Activated naive CD8-positive, alpha-beta T cell treated with anti-CD3 and anti-CD28 coated beads, Interleukin-2, amount 50 U/mL, for 16 hours (primary cell): Measurements from ENCODE around the gene C14orf180.

Experiments used
- DNase-seq: peaks from one replicate; pipeline ENCODE4 v3.0.0-alpha.2; 2020; ENCODE audit warnings: low read depth, low spot score

The C14orf180 gene

DNA sequence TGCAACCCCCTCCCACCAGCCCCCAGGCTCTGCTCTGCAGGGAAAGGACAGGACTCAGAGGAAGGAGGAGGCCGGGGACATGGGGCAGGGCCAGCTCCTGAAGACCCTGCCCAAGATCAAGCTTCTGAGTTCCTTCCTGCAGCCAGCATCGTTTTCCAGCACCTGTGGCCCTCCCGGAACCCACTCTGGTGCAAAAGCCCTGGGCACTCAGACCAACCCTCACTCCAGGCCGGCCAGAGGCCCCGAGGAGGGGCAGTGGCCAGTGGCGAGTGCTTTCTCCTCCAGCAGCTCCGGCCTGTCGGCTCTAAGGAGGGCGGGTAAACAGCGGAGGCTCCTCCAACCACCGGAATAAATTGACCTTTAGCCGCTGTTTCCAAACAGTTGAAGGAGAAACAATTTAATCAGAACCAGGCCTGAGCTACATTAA is 14.2 kb downstream of the C14orf180 start:
- no peak for DNase-seq

DNA sequence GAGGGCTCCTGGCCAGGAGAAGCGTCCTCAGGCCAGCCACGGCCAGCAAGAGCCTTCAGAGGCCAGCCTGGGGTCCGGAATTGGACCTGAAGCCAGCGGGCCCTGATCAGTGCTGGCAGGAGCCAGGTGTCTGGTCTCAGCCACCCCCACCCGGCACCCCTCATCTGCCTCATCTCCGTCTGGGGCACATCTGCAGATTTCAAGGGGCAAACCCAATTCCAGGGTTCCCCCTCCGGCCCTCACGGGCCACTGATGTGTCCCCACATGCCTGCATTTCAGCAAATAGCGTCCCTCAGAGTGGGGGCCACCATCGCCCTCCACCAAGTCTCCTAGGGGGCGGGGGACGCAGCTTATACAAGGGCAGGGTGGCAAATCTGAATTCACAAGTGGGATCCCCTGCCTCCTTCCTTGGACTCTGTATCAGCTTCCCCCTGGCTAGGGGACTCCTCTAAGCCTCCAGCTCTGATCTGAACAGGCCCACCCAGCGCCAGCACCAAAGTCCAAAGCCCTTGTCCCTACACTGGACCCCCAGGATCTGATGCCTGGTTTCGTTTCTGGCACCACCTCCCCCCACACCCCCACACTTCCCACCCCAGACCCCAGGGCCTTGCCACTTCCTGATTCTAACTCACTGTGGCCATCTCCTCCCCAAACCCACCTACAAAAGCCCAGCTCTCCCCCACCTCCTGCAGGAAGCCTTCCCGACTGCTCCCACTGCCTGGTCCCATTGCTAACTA is 14.9 kb downstream of the C14orf180 start:
- no peak for DNase-seq

DNA sequence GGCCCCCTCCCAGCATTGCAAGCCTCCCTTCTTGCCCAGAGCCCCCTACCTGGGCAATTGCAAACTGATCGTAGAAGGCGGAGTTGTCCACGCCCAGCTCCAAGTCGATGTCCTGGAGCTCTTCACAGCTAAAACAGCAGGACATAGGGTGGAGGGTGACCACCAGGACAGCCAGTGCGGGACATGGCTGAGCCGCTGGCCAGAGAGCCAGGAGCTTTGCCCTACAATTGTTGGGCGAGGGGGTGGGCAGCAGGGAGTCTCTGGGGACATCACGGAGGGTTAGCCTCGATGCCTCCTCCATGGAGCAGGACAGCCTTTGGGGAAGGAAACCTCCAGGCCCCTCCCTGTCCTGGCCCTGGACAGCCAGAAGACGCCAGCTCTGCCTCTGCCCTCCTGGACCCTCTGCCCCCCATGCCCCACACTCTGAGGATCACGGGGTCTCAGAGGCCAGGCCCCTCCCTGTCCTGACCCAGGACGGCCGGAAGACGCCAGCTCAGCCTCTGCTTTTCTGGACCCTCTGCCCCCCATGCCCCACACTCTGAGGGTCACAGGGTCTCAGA is 15.6 kb downstream of the C14orf180 start:
- DNase-seq, result no peak

DNA sequence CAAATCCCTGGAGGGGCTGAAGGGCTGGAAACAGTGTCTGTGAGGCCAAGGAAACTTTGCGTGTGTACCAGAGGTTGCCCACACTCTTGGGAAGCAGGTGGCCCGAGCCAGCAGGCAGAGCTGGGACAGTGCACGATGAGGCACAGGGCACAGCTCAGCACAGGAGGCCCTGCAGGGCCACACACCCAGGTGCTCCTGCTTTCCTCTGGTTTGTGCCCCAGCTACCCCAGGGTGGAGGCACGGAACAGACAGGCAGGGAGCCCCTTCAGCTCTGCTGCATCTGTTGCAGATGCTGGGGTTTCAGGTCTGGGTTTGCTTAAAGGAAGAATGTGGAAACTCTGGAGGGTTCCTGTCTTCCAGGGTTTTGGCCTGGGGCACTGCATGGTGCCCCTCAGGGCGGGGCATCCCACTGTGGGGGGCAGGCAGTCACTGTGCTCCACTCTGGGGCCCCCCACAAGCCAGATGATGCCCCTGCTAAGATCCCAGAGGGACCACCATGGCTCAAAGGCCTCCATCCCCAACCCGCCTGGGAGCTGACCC is 16.4 kb downstream of the C14orf180 start:
- DNase-seq, result no peak

DNA sequence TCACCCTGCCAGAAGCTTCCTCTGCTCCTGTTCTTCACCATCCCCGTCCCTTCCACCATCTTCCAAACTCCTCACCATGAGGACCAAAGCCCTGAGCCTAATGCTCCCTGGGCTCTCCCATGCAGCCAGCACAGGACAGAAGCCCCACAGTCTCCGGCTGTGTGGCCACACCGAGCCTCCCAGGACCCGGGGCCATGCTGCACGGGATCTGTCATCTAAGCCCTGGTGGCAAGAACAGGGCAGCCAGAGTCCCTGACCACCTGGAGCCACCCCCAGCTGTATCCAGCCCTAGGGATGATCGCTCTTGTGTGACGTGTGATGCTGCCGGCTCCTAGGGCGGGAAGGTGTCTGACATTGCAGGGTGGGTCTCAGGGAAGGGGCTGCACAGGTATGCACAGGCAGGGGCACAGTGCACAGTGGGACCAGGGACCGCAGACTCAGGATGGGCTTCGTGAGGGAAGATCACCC is 16.9 kb downstream of the C14orf180 start:
- no peak for DNase-seq

DNA sequence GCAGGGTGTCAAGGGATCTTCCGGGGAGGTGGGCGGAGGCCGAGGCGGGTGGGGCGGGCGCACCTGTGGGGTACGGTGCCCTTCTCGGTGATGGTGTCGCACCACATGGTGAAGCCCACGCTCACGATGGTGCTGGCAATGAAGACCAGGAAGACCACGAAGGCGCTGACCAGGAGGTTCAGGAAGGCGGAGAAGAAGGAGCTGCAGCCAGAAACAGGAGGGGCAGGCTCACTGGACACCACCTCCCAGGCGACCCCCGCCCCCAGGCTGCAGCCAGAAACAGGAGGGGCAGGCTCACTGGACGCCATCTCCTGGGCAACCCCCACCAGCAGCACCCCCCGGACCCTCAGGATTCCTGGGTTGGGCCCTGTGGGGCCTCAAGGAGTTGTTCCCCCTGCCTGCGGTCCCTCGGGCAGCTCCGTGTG is 17.4 kb downstream of the C14orf180 start:
- no peak for DNase-seq

DNA sequence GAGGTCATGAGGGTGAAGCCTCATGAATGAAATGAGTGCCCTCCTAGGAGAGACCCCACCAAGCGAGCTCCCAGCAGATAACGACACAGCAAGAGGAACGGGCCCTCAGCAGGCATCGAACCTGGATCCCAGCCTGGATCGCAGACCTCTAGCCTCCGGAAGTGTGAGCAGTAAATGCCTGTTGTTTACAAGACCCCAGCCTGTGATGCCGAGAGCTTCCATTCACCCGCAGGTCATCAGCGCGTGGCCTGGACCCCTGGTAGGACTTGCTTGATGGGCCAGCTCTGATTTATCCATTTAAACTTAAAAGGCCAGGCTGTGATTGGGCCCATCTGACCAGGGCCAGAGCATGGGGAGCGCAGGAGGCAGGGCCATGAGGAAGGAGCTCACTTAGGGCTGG is 18.0 kb downstream of the C14orf180 start:
- DNase-seq, result no peak

DNA sequence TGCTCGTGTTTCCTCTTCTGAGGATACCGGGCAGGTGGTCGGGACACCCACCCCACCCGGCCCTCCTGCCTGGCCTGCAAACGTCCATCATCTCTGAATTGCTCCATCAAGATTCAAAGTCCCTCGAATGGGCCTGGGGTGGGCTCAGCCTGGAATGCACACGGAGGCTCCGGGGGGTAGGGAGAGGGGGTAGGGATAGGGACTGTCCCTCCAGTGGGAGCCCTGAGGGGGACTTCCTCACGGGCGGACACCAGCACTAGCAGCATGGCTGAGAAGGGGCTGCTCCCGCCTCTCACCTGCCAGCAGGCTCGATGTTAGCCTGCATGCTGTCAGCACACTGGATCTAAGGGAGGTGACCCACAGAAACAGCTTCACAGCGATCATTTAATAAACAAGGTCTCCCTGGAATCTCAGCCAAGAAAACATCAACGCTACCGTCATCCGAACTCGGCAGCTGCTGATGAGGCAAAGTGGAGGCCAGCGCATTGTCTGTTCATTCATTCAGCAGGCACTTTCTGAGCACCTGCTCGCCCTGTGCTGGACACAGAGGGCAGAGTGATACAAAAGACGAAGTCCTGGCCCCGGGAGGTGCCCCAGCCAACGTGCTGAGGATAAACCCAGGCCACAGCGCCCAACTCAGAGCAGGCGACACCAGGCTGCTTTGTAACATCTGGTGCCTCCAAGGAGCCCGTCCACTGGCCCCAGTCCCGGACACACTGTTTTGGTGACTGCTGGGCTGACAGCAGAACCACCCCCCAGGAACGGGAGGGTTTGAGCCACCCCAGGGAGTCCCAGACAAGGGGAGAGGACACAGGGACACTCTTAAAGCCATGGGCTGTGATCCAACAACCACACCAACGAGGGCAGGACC is 18.7 kb downstream of the C14orf180 start:
- DNase-seq, result no peak

DNA sequence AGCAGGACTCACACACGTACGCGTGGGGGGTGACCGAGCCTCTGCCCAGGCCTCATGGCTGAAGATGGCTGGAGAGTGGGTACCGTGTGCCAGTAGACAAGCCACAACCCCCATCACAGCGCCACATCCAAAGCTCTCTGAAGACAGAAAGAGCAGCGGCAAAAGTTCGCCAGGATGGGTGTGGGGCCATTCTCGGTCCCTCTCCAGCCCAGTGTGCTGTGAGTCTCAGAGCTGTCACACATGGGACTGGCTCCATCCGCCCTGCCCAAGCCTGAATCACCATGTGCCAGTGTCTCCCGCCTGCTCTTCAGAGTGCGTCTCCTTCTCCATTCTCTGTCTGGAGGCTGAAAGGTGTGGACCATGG is 19.3 kb downstream of the C14orf180 start:
- no peak for DNase-seq

DNA sequence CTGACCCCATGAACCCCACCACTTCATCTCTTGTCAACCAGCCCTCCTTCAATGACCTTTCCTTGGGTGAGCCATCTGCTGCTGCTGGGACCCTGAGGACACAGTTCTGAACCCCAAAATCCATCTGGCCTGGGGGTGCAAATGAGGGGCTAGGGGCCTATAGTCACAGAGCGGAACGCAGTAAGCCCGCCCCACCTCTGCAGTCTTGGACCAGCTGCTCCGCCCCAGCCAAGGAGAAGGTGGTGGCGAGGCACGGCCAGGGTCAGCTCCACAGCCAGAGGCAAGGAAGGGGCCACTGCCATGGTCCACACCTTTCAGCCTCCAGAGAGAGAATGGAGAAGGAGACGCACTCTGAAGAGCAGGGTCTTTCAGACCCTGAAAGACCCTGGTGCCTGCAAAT is 19.9 kb downstream of the C14orf180 start:
- DNase-seq, result no peak

DNA sequence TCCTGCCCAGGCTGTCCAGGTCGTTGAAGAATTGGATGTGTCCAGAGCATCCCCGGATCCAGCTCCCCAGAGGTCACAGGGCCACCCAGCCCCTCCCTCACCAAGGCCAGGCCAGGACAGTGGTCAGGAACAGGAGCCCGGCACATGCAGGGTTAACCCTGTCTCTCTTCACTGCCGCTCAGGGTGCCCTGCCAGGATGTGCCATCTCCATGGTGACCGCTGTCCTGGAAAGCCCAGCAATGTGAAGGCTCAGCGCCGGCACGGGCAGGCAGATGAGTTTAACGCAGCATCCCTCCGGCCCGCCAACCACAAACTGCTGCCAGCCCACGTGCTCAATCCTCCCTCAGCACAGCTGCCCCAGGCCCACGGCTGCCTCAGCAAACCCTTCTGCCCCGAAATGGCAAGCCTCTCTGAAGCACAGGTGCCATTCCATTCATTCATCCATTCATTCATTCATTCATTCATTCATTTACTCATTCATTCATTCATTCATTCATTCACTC is 20.6 kb downstream of the C14orf180 start:
- DNase-seq, result no peak

DNA sequence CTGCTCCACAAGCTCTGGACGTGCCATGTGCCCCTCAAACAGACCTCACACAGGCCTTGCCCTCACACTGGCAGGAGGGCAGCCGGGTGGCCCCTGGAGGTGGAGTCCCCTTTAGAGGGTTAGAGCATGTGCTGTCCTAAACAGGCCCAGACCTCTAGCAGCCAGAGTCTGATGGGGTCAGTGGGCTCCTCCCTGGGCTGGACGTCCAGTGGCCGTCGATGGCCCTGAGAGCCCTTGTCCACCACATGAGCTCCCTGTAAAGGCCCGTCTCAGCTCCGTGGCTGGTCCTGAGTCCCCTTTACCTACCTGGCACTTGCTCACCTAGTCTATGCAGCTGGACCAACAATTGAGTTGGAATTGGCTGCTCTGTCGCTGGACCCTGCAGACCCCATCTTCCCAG is 21.2 kb downstream of the C14orf180 start:
- no peak for DNase-seq

DNA sequence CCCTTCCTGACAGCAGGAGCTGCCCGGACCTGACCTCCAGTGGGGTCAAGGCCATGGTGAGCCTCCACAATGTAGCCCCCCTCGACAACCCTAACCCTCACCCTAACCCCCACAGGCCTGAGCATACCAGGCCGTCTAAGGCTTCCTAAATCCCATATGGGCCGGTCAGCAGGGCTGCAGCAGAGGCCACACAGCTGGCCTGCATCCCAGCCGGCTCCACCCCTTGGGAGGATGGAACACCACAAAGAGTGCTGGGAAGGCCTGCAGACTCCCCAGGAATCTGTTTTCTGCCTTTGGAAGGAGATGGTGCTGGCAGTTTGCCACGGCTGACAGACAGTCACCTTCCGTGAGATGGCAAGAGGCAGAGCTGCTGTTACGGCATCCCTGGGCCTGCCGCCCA is 22.2 kb downstream of the C14orf180 start:
- DNase-seq, result no peak

DNA sequence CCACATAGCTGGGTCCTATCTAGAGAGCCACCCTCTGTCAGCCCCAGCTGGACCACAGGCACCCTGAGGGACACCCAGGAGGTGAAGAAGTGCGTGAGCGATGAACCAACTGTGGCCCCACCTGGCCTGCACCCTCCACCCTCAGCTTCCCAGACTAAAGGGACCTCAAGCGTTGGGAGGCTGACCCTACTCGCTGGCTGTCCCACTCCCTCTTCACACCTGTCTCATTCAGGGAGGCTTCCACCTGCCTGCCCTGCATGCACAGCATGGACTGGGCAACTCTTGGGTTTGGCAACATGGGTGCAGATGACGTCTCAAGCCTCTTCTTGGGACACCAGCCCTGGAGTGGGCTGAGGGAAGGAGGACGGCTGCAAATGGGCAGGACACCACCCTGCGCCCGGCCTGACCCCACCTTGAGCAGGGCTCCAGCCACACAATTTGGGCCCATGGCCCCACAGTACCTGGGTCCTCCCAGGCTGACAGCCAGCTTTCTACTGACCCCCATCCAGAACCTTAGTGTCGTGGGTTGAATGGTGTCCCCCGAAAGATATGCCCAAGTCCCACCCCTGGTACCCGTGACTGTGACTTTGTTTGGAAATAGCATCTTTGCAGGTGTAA is 22.9 kb downstream of the C14orf180 start:
- no peak for DNase-seq

DNA sequence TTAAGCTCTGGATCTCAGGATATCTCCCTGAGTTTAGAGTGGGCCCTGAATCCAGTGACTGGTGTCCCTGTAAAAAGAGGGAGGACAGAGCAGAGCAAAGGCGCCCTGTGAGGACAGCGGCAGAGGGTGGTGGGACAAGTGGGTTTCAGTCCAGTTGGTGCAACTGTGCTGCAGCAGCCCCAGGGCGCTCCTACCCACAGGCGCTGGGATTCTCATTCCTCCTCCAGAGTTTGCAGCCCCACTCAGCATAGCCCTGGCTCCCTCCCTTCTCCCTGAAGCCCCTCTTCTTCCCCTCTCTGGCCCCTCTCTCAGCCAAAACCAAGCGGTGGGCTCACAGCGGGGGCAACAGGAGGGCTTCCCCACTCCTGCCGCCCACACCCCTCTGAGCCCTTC is 23.4 kb downstream of the C14orf180 start:
- no peak for DNase-seq

DNA sequence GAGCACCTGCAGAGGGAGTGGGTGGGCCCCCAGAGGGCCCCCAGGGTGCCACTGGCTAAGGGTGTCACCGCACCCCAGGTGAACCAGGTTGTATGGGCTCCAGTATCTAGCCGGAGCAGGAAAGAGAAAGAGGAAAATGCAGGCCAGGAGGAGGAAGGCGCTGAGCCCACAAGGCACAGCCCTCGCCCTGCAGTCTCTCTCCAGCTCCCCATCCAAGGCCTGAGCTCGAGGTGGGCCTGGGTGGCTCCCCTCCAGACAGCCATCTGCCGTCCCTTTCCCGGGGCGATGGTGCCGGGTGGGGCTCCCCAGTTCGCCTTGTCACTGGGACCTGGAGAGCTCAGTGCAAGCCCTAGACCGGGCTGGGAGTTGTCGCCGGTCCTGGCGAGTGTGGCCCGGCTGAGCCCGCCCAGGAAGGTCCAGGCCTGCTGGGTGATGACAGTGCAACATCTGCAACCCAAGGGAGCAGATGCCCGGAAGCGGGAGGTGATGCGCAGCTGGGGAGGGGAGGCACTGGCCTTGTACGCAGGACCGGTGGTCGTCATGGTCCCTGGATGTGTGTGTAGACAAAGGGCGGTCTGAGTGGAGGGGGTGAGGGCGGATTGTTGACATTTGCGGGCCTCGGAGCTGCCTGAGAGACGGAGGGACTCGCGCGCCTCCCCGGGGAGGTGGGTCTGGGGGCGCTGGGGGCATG is 24.3 kb downstream of the C14orf180 start:
- DNase-seq, result no peak

DNA sequence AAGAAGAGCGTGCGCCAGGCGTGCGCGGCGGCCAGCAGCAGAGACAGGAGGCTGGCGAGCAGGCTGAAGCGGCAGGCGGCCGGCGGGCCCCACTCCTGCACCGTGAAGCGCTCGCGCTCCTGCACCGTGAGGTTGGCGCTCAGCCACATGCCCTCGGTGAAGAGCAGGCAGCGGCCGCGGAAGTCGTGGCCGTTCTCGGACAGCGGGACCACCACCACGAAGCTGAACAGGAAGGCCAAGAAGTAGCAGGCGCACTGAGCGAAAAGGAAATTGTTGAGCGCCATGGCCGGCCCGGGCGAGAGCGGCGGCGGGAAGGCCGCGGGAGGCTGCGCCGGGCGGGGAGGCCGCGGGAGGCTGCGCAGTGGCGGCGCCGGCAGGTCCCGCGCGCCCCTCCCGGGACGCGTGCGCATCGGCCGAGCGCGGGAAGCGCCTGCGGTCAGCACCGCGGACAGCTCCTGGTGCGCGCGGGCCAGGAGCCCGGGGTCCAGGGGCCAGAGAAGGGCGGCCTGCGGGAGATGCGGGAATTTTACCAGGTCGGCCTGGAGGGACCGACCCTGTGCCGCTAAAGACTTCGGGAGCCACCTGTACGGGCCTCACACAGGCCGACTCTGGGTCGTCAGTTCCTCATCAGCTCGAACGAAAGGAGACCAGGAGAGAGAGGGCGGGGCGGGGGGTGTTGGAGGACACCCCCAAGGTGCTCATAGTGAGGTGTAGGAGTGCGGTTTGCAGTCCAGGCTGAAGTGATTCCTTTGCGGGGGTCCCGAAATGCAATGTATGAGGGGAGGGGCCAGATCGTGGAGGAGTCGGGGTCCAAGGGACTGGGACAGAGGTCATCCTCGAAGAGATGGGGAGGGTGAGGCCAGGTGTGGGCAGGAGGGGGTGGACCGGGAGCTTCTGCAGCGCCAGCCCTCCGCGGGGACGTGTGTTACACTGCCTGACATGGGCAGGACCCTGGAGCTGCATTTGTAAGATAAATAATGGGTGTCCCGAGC is 25.2 kb downstream of the C14orf180 start, which contains the start of gene TMEM179:
TSS of gene TMEM179 (minus strand) at position 315 of the 992 bp plus-strand sequence. CDS start at position 284, 31 bp downstream.
- no peak for DNase-seq

DNA sequence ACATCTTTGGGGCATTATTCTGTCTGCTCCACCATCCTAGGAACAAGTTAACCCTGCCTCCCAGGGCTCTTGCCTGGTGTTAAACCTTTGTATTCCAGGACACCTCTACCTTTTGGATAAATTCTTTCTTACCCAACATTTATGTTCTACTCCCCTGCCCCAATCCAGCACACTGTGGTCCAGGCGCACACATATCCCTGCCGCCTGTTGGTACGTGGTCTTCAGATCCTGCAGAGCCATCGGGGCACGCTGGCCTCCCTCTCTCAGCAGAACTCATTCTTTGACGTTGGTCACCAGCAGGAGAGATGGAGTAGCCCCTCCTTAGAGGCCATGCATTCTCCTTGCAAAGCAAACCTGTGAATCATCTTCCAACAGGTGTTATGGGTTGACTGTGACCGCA is 30.1 kb downstream of the C14orf180 start:
- no peak for DNase-seq

DNA sequence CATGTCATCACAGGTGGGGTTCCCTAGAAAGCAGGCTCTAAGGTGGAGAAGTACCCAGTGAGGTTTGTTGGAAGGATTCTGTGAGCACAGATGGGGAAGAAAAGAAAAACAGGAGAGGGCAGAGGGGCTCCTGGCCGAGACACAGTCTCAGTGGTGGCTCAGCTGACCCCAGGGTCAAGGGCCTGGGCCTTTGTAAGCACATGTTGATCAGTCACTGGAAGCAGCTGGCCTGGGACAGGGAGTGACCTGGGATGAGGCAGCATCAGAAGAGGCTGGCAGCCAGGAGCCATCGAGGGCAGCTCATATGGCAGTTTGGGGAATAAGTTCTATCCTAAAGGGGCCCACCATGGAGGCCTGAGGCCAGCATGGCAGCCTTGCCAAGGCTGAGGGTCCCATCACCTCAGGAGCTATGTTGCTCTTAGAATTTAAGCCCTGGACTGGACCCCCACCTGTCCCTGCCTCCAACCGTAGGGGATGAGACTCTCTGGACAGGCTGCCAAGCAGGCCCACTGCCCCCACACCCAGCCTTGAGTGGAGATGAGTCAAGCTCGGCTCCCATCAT is 31.3 kb downstream of the C14orf180 start:
- no peak for DNase-seq
